ENCODE data around the gene MGAT1. TPM values are rescaled to one million over a fixed set of nuclear protein-coding genes. Genes with fewer than 3 reads are reported as not detected.
A peak's percentile ranks its signal among the peaks of the same experiment; 100 is the strongest.

The MGAT1 gene
- total and polyA plus RNA-seq, 2 experiments from 2014 or later: 180 to 200 TPM

DNA sequence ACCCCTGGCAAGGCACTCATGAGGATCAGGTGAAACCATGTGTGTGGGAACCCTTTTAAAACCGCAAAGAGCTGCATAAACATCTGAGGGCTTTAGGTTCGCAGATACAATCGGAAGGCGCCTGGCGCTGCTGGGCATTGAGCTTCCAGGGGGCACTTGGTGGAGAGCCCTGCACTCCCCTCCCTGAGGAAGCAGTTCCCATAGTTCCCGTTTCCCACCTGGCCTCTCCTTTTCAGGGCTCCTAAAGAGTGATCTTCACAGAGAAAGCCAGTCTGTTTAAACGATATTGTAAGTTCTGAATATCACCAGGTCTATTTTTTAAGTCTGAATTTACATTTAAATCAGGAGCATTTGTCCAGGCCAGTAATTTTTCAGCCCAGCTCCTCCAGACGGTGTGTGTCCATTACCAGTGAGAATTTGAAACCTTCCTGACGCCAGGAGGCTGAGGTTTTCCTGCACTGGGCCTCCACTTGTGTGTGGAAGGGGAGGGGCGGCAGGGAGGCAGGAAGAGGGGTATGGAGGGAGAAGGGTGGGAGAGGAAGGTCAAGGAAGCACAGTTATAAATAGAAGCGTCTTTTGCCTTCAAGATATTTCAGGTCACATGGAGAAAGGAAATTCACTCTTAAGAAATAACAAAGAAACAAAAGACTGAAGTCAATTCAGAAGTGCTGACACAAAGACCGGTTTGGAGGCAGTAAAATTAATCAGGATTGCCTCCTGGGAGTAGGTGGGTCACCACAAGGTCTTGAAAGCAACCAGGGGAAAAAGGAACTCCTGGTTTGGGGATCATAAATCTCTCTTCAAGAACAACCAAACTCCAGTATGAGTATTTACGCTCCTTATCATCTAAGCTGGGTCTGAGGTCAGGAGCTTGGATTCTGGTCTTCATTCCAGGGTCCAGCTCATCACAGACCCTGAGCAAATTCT is 14.3 kb upstream of the MGAT1 start:
- DNase-seq: no peak
- H4K20me1 ChIP-seq (ENCODE audit: insufficient read depth): no peaks in the 10 kb centered on the region
- WGBS, 2 experiments (ENCODE audit: low coverage in 1 of 2, low lambda C conversion rate in 2 of 2, missing lambda C conversion rate in 2 of 2): 69 to 73% methylated on average over 13 of the region's 13 CpGs

DNA sequence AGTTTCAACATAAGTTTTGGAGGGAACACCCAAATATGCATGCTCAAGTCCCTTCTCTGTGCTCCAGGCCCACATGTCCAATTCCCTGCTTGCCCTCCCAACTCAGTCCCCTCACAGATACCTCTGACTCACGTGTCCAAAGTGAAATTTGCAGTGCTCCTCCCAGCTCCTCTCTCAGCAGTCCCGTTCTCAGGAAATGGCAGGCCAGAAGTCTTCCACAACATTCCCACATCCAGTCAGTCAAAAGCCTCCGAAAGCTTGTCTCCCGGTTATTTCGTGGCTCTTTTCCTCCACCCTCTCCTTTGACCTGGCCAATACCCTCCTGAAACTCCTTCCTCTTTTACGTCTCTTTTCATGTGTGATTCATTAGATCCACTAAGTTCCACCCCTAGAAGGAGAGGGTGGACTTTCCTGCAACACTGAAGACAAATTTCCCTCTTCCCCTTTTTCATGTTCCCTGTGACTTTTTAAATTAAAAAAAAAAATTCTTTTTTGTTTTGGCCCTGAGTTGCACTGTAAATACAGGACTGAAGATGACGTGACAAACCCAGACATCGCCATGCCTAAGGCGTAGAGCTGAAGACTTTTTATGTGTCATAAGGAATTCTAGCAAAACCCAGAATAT is 12.8 kb upstream of the MGAT1 start:
- no peak overlapping the region for H3K27ac ChIP-seq
- H3K4me3 ChIP-seq: no peak overlapping the region
- in situ Hi-C loops (cut with MboI): no loop called here
- peak overlapping the region; percentile 45 for H2AFZ ChIP-seq
- no peaks in the 10 kb centered on the region for H3K9me3 ChIP-seq (ENCODE audit: low read depth)
- H3K36me3 ChIP-seq (ENCODE audit: low read depth): no peaks in the 10 kb centered on the region
- no peak overlapping the region for H3K4me2 ChIP-seq (ENCODE audit: unreplicated experiment)
- no peak for DNase-seq
- no peaks in the 10 kb centered on the region for H3K9me2 ChIP-seq (ENCODE audit: insufficient read depth)
- H3F3A ChIP-seq (ENCODE audit: insufficient read depth): peaks cover 4% of the 10 kb centered on the region; the same call in 1 of the 2 replicates
- H3K4me1 ChIP-seq (ENCODE audit: insufficient read depth): peaks cover 4% of the 10 kb centered on the region; the same call in 1 of the 2 replicates
- H3K9ac ChIP-seq: no peak overlapping the region
- H3K27me3 ChIP-seq (replicated peaks; ENCODE audit: insufficient read depth): no peaks in the 10 kb centered on the region
- WGBS, 2 experiments (ENCODE audit: low coverage in 1 of 2, low lambda C conversion rate in 2 of 2, missing lambda C conversion rate in 2 of 2): 51 to 53% methylated on average over 9 of the region's 9 CpGs
- peaks cover 8% of the 10 kb centered on the region; the same call in 1 of the 2 replicates for H3K79me2 ChIP-seq (ENCODE audit: insufficient read depth)
- no peaks in the 10 kb centered on the region for H4K20me1 ChIP-seq (ENCODE audit: insufficient read depth)
- TF ChIP-seq EZH2phosphoT487 (IDR thresholded peaks at IDR 0.05; ENCODE audit: insufficient read depth, low read depth) (no peak), EZH2 (IDR thresholded peaks at IDR 0.05; ENCODE audit: insufficient read depth, poor library complexity, severe bottlenecking) (no peak)

More for the DNA sequence above, 14.3 kb upstream of the MGAT1 start:
- H2AFZ ChIP-seq: peak overlapping the region; percentile 62
- no peaks in the 10 kb centered on the region for H3K27me3 ChIP-seq (replicated peaks; ENCODE audit: insufficient read depth)
- H3K4me3 ChIP-seq: no peak overlapping the region
- no peak overlapping the region for H3K27ac ChIP-seq
- no peaks in the 10 kb centered on the region for H3K9me3 ChIP-seq (ENCODE audit: low read depth)
- peaks cover 4% of the 10 kb centered on the region; the same call in 1 of the 2 replicates for H3F3A ChIP-seq (ENCODE audit: insufficient read depth)
- no peaks in the 10 kb centered on the region for H3K9me2 ChIP-seq (ENCODE audit: insufficient read depth)
- H3K4me1 ChIP-seq (ENCODE audit: insufficient read depth): no peaks in the 10 kb centered on the region
- in situ Hi-C loops (cut with MboI): no loop called here
- H3K9ac ChIP-seq: no peak overlapping the region
- H3K79me2 ChIP-seq (ENCODE audit: insufficient read depth): no peaks in the 10 kb centered on the region
- no peaks in the 10 kb centered on the region for H3K36me3 ChIP-seq (ENCODE audit: low read depth)
- TF ChIP-seq EZH2phosphoT487 (IDR thresholded peaks at IDR 0.05; ENCODE audit: insufficient read depth, low read depth) (no peak), EZH2 (IDR thresholded peaks at IDR 0.05; ENCODE audit: insufficient read depth, poor library complexity, severe bottlenecking) (no peak)
- no peak overlapping the region for H3K4me2 ChIP-seq (ENCODE audit: unreplicated experiment)

DNA sequence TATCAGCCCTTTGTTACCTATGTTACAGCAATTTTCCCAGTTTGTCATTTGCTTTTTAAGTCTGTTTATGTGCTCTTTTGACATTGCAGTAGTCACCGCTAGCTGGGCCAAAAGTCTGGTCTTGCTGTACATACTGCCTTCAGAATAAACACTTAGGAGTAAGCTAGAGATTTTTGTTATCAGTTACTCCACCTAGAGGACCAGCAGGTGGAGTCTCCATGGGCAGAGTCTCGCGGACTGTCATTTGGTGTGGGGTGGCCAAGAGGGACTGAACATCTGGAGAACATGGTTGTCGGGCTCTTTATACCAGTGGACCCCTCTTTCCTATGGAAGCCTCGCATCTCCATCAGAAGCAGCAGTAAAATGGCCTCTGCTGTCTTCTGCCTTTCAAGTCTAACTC is 10.8 kb upstream of the MGAT1 start:
- DNase-seq: no peak
- H3K9me3 ChIP-seq (ENCODE audit: low read depth): no peaks in the 10 kb centered on the region
- peaks cover 4% of the 10 kb centered on the region; the same call in 1 of the 2 replicates for H3F3A ChIP-seq (ENCODE audit: insufficient read depth)
- in situ Hi-C loops (cut with MboI): no loop called here
- peaks cover 19% of the 10 kb centered on the region for H3K79me2 ChIP-seq (ENCODE audit: insufficient read depth)
- no peak overlapping the region for H3K4me3 ChIP-seq
- peaks cover 10% of the 10 kb centered on the region for H3K4me1 ChIP-seq (ENCODE audit: insufficient read depth)
- WGBS, 2 experiments (ENCODE audit: low coverage in 1 of 2, low lambda C conversion rate in 2 of 2, missing lambda C conversion rate in 2 of 2): 67 to 76% methylated on average over 5 of the region's 5 CpGs
- no peaks in the 10 kb centered on the region for H3K9me2 ChIP-seq (ENCODE audit: insufficient read depth)
- no peak overlapping the region for H3K4me2 ChIP-seq (ENCODE audit: unreplicated experiment)
- H3K36me3 ChIP-seq (ENCODE audit: low read depth): no peaks in the 10 kb centered on the region
- H4K20me1 ChIP-seq (ENCODE audit: insufficient read depth): no peaks in the 10 kb centered on the region
- no peak overlapping the region for H3K9ac ChIP-seq
- H2AFZ ChIP-seq: no peak overlapping the region
- H3K27me3 ChIP-seq (replicated peaks; ENCODE audit: insufficient read depth): no peaks in the 10 kb centered on the region
- TF ChIP-seq EZH2phosphoT487 (IDR thresholded peaks at IDR 0.05; ENCODE audit: insufficient read depth, low read depth): no peak
- TF ChIP-seq EZH2 (IDR thresholded peaks at IDR 0.05; ENCODE audit: insufficient read depth, poor library complexity, severe bottlenecking): no peak
- no peak overlapping the region for H3K27ac ChIP-seq

DNA sequence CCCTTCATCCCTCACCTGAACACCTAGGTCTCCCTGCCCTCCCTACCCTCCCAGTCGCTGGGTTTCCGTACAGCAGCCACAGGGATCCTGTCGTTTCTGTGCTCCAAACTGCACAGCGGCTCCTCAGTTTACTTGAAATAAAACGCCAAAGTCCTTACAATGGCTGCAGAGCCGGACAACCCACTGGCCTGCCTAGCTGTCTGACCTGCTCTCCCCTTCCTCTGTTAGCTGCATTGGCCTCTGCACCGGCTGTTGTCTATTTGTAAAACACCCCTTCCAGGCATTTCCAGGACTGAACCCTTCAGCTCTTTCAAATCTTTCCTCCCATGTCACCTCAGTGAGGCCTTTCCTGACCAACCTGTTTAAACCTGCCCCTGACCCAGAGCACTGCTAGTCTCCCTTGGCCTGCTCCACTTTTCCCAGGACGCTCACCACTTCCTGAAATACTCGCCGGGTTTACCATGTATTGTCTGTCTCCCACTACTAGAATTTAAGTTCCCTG is 9.1 kb upstream of the MGAT1 start:
- Histone ChIP-seq H2AFZ (no peak overlapping the region), H3K9me2 (ENCODE audit: insufficient read depth) (no peaks in the 10 kb centered on the region), H3K9ac (peak overlapping the region; percentile 90; the same call in 1 of the 2 replicates), H3K79me2 (ENCODE audit: insufficient read depth) (peaks cover 36% of the 10 kb centered on the region), H3F3A (ENCODE audit: insufficient read depth) (no peaks in the 10 kb centered on the region), H3K4me2 (ENCODE audit: unreplicated experiment) (peak overlapping the region; percentile 93), H4K20me1 (ENCODE audit: insufficient read depth) (no peaks in the 10 kb centered on the region), H3K4me1 (ENCODE audit: insufficient read depth) (peaks cover 25% of the 10 kb centered on the region), H3K27ac (peak overlapping the region; percentile 87; the same call in 1 of the 2 replicates), H3K4me3 (no peak overlapping the region), H3K27me3 (replicated peaks; ENCODE audit: insufficient read depth) (no peaks in the 10 kb centered on the region), H3K36me3 (ENCODE audit: low read depth) (no peaks in the 10 kb centered on the region), H3K9me3 (ENCODE audit: low read depth) (no peaks in the 10 kb centered on the region)
- 88 to 89% methylated on average over 10 of the region's 10 CpGs for WGBS, 2 experiments (ENCODE audit: low coverage in 1 of 2, low lambda C conversion rate in 2 of 2, missing lambda C conversion rate in 2 of 2)
- in situ Hi-C loops (cut with MboI): no loop called here
- no peak for DNase-seq
- no peak for TF ChIP-seq EZH2 (IDR thresholded peaks at IDR 0.05; ENCODE audit: insufficient read depth, poor library complexity, severe bottlenecking)
- no peak for TF ChIP-seq EZH2phosphoT487 (IDR thresholded peaks at IDR 0.05; ENCODE audit: insufficient read depth, low read depth)

All from GM23248 (cell line).